RWPE2 (cell line): ENCODE results near the gene ASB10.

Source experiments
- ATAC-seq: fragments of 200-7000 bp; cut with Tn5 transposase; 3 replicates; pipeline ENCODE4 v1.9.1; 2021; ENCODE audit warnings: low read depth
- DNase-seq: peaks from one replicate; pipeline ENCODE4 v3.0.0-alpha.2; 2020; ENCODE audit warnings: low spot score
- H3K27ac ChIP-seq: fragments of 450-650 bp; 2 replicates; pipeline ENCODE4 v1.5.1; 2017; ENCODE audit warnings: mild to moderate bottlenecking; ENCODE audit not compliant: poor library complexity, severe bottlenecking
- H3K27me3 ChIP-seq: fragments of 250-450 bp; sonication (Bioruptor Pico); 2 replicates; pipeline ENCODE4 v1.5.1; 2021; ENCODE audit warnings: mild to moderate bottlenecking, moderate library complexity; ENCODE audit not compliant: insufficient read depth, poor library complexity, severe bottlenecking
- H3K36me3 ChIP-seq: fragments of 250-450 bp; sonication (Bioruptor Pico); 2 replicates; pipeline ENCODE4 v1.5.1; 2020; ENCODE audit warnings: low read depth, mild to moderate bottlenecking, moderate library complexity
- H3K4me1 ChIP-seq: fragments of 250-450 bp; sonication (Bioruptor Pico); 2 replicates; pipeline ENCODE4 v1.5.1; 2021; ENCODE audit warnings: mild to moderate bottlenecking, moderate library complexity; ENCODE audit not compliant: insufficient read depth, poor library complexity, severe bottlenecking
- H3K4me3 ChIP-seq: fragments of 250-450 bp; sonication (Bioruptor Pico); 2 replicates; pipeline ENCODE4 v1.5.1; 2021; ENCODE audit warnings: mild to moderate bottlenecking, moderate library complexity; ENCODE audit not compliant: severe bottlenecking
- H3K9me3 ChIP-seq: fragments of 250-450 bp; sonication (Bioruptor Pico); 2 replicates; pipeline ENCODE4 v1.5.1; 2021; ENCODE audit warnings: mild to moderate bottlenecking, moderate library complexity; ENCODE audit not compliant: severe bottlenecking
- TF ChIP-seq, protein P1 (sequence below): fragments of 450-650 bp; IDR thresholded peaks from one replicate; pipeline ENCODE4 v1.5.1; 2017; ENCODE audit warnings: mild to moderate bottlenecking, moderate library complexity; ENCODE audit not compliant: poor library complexity, severe bottlenecking

Gene ASB10

DNA sequence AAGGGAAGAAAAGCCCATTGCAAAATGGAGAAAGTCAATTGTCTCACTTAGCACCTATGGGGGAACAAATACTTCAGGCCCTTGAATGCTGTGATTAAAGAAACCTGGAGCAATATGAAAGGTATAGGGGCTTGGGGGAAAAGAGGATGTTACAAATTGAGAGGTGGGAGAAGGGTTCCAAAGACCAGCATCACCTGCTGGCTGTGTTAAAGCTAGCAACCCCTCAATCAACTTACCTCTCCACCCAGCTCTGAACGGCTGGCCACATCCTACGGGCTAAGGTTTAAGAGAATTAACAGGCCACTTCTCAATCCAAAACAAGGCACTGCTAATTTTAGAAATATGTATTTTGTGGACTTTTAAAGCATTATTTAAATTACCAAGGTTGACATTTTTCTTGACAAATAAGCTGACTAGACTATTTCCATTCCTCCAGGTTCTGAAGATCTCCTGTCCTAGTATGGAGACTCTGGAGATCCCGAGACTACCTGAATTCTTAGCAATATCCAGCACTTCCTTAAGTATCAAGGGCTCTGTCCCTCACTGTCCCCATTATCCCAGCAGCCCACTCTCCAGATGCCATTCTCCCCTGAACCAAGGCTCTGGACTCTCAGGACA lies 24.2 kb upstream of the ASB10 start:
- Histone ChIP-seq H3K9me3 (no peaks in the 10 kb centered on the region), H3K36me3 (peaks cover 31% of the 10 kb centered on the region), H3K4me1 (no peaks in the 10 kb centered on the region), H3K27me3 (no peaks in the 10 kb centered on the region), H3K27ac (no peak overlapping the region), H3K4me3 (no peak overlapping the region)
- ATAC-seq (no peak), DNase-seq (no peak)
- TF ChIP-seq, protein P1, sequence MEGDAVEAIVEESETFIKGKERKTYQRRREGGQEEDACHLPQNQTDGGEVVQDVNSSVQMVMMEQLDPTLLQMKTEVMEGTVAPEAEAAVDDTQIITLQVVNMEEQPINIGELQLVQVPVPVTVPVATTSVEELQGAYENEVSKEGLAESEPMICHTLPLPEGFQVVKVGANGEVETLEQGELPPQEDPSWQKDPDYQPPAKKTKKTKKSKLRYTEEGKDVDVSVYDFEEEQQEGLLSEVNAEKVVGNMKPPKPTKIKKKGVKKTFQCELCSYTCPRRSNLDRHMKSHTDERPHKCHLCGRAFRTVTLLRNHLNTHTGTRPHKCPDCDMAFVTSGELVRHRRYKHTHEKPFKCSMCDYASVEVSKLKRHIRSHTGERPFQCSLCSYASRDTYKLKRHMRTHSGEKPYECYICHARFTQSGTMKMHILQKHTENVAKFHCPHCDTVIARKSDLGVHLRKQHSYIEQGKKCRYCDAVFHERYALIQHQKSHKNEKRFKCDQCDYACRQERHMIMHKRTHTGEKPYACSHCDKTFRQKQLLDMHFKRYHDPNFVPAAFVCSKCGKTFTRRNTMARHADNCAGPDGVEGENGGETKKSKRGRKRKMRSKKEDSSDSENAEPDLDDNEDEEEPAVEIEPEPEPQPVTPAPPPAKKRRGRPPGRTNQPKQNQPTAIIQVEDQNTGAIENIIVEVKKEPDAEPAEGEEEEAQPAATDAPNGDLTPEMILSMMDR: no peak

DNA sequence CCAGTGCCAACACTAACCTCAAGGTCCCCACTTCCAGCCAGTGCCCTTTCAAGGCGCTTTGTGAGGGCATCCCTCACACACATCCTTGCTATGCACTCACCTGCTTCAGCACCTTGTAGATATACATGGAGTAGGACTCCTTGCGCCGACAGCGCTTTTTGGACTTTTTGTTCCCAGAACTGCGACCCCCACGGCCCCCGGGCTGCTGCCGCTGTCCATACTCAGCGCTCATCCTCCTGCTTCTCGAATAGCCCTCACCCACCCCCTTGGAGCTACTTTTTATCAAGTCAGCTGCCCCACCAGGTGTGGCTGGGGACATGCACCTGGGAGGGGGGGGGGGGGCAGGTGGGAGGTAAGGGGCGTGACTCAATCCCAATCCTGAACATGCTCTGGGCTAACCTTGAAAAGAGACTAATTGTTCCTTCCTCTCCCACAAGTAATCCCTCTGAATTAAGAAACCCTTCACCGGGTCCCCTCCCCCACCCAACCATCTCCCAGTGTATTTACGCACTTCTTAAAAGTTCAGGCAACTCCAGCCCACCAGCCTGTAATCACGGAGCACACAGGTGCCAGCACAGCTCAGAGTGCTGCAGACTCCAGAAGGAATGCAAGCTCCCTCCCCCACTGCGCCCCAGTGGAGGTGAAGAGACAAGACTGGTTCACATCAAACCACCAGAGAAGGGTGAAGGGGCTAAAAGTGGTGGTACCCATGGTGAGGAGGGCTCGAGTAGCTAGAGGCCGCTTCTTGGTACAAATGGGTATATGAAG lies 23.2 kb upstream of the ASB10 start, which contains the start of gene H2BK1:
Gene H2BK1, minus strand, starts transcription at position 402 of the 768 bp plus-strand sequence. Its CDS starts 170 bp downstream, at position 232.
- TF ChIP-seq, protein P1: no peak
- H3K9me3 ChIP-seq: no peaks in the 10 kb centered on the region
- DNase-seq (peak; percentile 36), ATAC-seq (no peak)
- H3K36me3 ChIP-seq: peaks cover 21% of the 10 kb centered on the region
- no peak within 1 kb of the TSS for H3K27ac ChIP-seq
- H3K4me1 ChIP-seq: no peaks in the 10 kb centered on the region
- no peak within 1 kb of the TSS for H3K4me3 ChIP-seq
- H3K27me3 ChIP-seq: peaks cover 10% of the 10 kb centered on the region

DNA sequence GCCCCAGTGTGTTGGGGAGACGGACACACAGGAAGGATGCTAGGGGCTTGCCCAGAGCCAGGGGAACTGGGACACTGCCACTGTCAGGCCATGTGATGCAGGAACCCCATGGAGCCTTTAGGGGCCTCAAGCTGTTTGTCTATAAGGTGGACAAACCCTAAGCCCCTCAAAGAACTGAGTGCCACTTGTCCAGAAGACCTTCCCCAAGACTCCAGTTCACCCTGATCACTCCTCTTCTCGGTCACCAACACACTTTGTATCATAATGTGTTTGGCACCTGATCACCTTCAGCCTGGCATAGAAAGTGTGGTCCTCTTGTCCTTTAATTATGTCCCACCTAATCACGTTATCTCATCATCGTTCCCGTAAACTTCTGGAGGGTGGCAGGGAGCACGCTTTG lies 22.5 kb upstream of the ASB10 start:
- H3K4me1 ChIP-seq: no peaks in the 10 kb centered on the region
- H3K27ac ChIP-seq: no peak overlapping the region
- H3K36me3 ChIP-seq: peaks cover 14% of the 10 kb centered on the region
- no peak overlapping the region for H3K4me3 ChIP-seq
- DNase-seq (no peak), ATAC-seq (no peak)
- no peaks in the 10 kb centered on the region for H3K9me3 ChIP-seq
- H3K27me3 ChIP-seq: peaks cover 17% of the 10 kb centered on the region
- TF ChIP-seq, protein P1: no peak

DNA sequence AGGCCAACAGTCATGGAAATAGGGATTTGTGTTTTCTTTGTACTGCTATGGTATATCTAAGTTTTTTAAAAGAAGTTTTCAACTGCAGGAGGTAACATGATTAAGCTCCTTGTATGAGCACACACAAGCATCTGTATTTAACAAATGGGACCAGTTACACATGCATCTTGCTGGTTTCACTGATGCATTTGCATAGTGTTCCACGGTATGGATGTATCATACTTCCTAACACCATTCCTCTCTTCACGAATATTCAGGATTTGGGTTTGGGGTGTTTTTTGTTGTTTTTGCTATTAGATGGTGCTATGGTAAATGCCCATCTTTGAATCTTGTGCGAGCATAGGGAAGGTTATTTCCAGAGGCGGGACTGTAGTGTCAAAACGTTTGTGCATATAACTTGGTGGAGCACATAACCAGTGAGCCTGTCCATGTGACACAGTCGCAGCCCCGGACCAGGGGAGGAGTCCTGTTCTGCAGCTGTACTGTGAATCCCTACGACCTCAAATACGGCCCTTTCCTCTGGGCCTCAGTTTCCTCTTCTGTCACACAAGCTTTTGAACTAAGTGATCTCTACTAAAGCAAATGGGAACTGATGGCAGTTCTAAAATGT lies 21.3 kb upstream of the ASB10 start:
- no peaks in the 10 kb centered on the region for H3K4me1 ChIP-seq
- H3K4me3 ChIP-seq: no peak overlapping the region
- no peak overlapping the region for H3K27ac ChIP-seq
- TF ChIP-seq, protein P1: no peak
- H3K9me3 ChIP-seq: no peaks in the 10 kb centered on the region
- H3K27me3 ChIP-seq: peaks cover 29% of the 10 kb centered on the region
- peaks cover 2% of the 10 kb centered on the region; the same call in 1 of the 2 replicates for H3K36me3 ChIP-seq
- ATAC-seq (no peak), DNase-seq (peak; percentile 7)
